Amygdala (tissue), 56 donors: Measurements from ENCODE around the gene MACROD2.

ENCODE experiments used
- DNase-seq, 56 donors: peaks; one replicate each; lab custom pipeline; 2025; lab: John Stamatoyannopoulos, UW

Gene MACROD2

GRCh38 chr20:15205719-15206118 is 1210.4 kb downstream of the MACROD2 start:
- no peak for DNase-seq

- no peak for DNase-seq
Observed at GRCh38 chr20:15209537-15209936, 1214.2 kb downstream of the MACROD2 start.

DNA sequence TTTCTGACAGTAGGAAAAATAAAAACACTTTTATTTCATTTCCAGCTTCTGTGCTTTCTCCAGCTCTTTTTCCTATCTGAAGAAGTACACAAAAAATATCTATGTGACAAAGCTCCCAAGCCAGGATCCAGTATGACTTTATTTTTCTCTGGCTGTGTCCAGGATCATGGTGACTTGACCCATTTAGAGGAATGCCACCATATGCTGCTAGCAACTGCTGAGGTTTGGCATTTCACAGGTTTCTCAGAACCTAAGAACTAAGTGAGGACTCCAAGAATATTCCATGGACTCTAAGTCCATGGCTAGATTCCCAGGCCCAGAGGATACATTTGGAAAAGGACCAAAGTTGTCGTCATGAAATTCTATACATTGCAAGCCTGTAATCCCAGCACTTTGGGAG is 1218.7 kb downstream of the MACROD2 start:
- DNase-seq = no peak

GRCh38 chr20:15220009-15220656 is 1224.8 kb downstream of the MACROD2 start:
- DNase-seq = no peak

GRCh38 chr20:15220778-15221565 is 1225.7 kb downstream of the MACROD2 start:
- no peak for DNase-seq

DNA sequence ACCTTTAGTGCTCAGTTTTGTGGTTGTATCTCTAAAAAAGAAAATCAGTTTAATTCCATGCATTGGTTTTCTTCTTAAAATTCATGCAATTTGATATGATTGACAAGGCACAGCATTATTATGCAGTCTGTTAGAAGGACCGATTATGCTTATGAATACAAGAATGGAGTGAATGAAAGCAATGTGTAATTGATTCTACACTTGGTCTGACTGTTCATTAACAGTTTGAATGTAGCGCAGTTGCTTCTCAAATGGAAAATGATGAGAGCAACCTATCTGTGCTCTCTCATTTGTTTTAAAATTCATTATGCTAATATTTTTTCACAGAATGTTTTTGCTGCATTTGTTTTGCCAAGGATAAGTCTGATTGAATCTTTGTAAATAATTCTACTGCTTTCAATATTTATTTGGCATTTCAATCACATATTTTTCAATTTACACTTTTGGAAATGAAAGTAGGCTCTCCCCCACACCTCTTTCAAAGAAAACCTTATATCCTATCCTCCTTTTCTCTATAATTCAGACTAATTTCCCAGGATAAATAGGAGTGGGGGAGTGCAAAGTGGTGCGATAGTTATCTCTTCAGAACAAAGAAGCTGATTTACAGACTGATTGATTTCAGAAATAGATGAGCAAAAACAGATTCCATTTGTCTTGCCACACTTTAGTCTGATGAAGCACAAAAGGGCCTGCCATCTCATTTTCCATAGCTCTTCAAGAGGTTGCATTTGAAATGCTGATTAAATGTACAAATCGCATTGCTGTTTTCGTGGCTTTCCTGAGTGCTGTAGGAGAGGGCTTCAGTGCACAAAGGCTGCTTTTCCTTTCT is 1227.4 kb downstream of the MACROD2 start:
- no peak for DNase-seq

DNA sequence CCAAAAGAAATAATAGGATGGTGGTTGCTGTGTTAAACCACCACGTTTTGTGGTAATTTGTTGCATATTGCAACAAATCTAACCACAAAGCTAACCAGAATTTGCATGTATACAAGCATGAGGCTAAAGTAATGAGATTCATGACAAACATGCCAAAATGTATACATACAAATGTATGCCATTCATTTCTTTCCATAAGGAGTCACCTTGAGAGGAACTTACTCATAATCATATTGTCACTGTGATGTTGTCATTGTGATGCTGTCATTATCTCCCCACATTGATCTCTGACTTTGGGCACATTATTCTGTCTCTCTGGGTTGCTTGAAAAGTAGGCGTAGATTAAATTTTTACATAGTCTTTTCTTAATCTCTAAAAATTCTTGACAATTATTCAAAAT is 1228.9 kb downstream of the MACROD2 start:
- DNase-seq = no peak

- no peak for DNase-seq
Observed at GRCh38 chr20:15227102-15227501, 1231.8 kb downstream of the MACROD2 start.

DNA sequence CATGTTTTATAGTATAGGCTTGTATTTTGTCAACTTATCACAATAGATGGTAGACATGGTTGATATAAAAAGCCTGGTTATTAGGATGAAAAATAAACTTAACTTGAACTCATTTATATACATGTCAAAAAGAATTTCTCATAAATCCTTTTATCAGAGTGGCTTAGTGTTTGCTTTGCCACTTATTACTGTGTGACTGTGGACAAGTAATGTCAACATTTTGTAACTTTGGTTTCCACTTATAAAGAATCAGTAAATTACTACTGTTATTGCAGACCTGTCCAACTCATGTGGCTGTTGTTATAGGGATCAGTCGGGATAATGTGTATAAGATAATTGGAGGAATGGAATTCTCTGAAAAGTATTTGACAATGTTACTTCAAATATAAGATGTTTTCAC is 1236.9 kb downstream of the MACROD2 start:
- no peak for DNase-seq

DNA sequence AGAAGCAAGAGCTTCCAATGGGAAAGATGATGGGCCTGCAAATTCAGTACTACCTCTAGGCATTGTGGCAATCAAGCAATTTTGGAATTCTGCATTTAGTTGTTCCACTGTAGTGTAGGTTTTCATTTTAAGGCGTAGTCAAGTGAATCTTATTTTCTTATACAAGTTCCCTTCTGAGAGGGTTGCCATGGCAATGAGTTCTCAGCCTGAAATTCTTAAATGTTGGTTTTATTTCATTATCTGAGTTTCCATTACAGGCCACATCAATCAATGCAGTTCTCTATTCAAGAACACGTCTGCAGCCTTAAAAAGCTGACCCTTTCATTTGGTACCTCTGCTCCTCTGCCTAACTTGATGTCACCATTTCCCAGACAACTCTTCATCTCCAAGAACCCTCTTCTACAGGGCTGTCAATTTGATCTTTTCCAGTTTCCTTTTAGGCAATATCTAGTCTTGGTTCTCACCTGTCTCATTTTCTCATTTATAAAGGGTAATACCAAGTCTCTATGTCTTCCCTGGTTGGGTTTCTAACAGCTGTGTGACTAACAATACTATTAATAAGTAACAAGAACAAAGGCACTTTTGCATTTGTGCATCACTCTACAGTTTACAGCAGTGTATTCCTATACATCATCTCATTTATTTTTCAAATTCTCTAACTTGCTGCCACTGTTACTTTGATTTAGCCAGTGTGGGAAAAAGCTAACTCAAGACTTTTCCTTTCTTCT is 1240.3 kb downstream of the MACROD2 start:
- no peak for DNase-seq

DNA sequence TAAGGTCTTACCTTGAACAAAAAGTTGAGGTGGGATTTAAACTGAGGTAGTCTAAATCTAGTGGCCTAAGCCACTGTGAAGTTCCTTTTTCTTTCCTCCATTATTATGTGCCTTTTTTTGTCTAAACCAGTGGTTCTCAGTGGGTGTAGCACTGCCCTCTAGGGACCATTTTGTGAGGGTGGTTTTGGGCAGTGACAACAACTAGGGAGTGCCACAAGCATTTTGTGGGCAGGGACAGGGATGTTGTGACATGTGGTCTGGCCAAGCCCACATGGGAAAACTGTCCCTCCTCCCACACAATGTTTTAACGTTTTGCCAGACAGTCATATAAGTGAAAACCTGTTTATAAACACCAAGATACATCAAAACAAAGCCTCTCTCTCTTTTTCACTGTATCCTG is 1241.5 kb downstream of the MACROD2 start:
- DNase-seq = peak in 1 of 56 donors; percentile 3

DNA sequence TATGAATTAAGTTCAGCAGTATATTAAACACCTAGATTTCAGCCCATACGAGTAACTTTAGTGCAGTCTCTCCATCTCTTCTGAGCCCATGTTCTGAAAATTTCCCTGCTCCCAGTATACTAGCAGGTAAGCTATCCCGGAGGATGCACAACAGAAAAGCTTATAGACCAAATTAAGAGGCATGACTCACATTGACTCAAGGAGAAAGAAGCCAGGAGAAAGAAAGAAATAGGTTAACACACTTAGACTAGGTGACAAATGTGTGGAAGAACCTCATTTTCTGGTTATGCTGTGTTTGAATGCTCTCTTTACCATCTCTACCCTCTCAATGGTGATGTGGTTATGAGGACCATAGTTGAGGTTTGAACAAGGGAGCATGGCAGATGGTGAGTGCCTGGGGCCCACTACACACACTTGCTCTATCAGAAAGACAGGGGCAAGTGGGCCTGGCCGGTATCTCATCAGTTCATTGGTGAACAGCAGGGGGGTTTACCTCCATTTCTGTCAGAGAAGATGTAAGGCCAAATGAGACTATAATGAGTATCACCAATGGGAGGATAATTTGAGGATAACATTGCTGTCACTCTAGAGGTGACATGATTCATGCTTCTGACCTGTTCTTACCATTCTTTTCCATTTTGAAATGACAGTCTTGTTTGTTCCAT is 1244.4 kb downstream of the MACROD2 start:
- DNase-seq = no peak

- DNase-seq = no peak
Observed at GRCh38 chr20:15240801-15241200, 1245.5 kb downstream of the MACROD2 start.

- DNase-seq = no peak
Observed at GRCh38 chr20:15241681-15242080, 1246.4 kb downstream of the MACROD2 start.

DNA sequence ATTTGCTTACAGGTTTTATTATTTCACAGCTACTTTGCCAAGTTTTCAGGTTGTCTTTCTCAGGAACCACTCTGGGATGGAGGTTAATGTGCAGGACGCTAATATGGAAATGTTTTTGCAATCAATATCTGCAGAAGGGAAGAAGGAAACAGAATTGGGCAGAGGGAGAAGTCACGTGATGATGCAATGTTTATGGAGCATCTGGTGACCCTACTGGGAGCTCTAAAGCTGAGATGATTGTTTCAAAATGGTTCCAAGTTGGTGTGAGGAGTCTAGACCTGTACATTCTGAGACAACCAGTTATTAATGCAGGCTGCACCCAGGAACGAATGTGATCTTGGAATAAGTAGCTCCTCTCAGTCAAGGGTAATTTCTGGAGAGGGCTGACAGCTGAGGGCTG is 1247.5 kb downstream of the MACROD2 start:
- DNase-seq = no peak

- no peak for DNase-seq
Observed at GRCh38 chr20:15245896-15246295, 1250.6 kb downstream of the MACROD2 start.

DNA sequence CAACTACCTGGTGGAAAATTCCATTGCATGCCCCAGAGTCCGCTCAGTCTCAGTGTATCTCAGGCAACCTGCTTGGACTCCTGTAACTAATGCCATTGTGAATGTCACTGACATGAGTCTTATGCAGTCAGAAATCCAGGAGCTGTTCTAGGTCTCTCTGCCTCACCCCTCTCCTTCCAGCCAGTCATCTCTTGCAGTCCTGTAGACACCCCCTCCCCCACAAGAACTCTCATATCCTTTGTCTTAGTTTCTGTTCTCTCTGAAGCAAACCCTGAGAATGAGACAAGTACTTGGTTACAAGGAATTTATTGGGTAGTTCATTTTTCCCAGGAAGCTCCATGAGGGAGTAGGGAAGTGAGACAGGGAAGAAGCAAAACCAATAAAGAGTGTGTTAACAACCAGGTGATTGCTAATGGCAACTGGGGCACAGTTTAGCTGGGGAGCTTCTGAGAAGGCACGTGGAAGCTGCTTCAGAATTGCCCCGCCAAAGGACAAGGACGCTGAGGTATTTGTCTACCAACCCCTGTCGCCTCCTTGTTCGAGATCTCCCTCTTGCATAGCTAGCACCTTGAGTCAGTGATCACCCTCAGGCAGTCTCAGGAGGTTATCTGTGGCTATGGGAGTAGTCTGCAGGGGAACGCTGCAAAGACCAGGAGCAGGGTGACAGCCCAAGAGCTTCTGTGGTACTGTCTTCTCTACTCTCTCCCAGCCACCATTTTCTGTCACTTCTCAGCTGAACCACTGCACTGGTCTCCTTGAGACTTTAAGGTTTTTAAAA is 1253.5 kb downstream of the MACROD2 start:
- no peak for DNase-seq

DNA sequence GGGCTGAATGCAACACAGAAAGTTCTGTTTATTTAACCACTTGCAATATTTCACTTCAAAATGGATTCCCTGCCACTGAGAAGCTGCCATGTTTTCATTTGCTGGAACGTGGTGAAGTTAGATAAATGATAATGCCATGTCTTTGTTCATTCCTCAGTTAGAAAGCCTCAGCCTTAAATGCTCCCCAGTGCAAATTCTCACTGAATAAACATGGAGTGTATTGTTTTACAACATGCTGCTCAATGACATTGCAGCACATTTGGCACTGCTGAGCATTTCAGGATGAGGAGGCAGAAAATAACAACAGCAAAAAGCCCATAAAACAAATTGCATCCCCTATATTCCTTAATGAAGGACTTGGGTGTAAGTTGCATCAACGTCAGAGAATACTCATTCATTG is 1255.9 kb downstream of the MACROD2 start:
- DNase-seq = no peak

DNA sequence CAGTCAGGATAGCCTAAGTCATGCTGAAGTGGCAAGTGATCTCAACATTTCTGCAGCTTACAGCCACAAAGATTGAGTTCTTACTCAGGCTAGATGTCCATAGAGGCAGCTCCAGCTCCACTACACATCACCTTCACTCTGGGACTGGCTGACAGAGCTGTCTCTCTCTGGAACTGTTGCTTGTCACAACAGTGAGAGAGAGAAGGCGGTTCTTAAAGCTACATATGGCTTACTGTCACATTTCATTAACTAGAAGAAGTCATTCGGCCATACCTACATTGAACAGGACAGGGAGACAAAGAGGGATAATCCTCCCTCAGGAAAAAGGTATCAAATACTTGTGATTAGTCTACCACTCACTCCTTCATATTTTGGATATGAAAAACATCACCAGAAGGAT is 1257.0 kb downstream of the MACROD2 start:
- no peak for DNase-seq
